VCaP (cell line): ENCODE measurements around the gene MYMK.
A peak's percentile ranks its signal among the peaks of the same experiment; 100 is the strongest.

Source experiments
- H3K27ac ChIP-seq: fragments of 450-650 bp; 2 replicates; pipeline ENCODE4 v1.5.1; 2017
- CTCF ChIP-seq: fragments of 450-650 bp; conservative IDR thresholded peaks from 2 replicates; pipeline ENCODE4 v1.5.1; 2017; ENCODE audit warnings: mild to moderate bottlenecking, moderate library complexity

Gene MYMK

GRCh38 chr9:133490201-133490681, 34.5 kb downstream of the MYMK start:
- no peak for TF ChIP-seq CTCF

GRCh38 chr9:133489253-133490190, 35.2 kb downstream of the MYMK start:
- no peak for TF ChIP-seq CTCF
- no peak overlapping the region for H3K27ac ChIP-seq

More at GRCh38 chr9:133490201-133490681, 34.5 kb downstream of the MYMK start:
- no peak overlapping the region for H3K27ac ChIP-seq

GRCh38 chr9:133488686-133489252, 36.0 kb downstream of the MYMK start:
- no peak for TF ChIP-seq CTCF

GRCh38 chr9:133487331-133487725, 37.4 kb downstream of the MYMK start:
- no peak for TF ChIP-seq CTCF
- no peak overlapping the region for H3K27ac ChIP-seq

More at GRCh38 chr9:133488686-133489252, 36.0 kb downstream of the MYMK start:
- no peak overlapping the region for H3K27ac ChIP-seq

GRCh38 chr9:133485531-133486260, 39.1 kb downstream of the MYMK start:
- peak overlapping the region; percentile 90 for H3K27ac ChIP-seq
- TF ChIP-seq CTCF, result no peak

- peak overlapping the region; percentile 90 for H3K27ac ChIP-seq
- TF ChIP-seq CTCF, result no peak
Measured at GRCh38 chr9:133484671-133485437, 39.9 kb downstream of the MYMK start.
